Loucy (cell line): ENCODE measurements around the gene ADAMTS5.

Experiments used
- H2AFZ ChIP-seq: fragments of 200-600 bp; sonication (generic); 2 replicates; pipeline ENCODE4 v1.6.0; 2016; ENCODE audit warnings: antibody characterized with exemption, mild to moderate bottlenecking, low read length, moderate library complexity
- H3F3A ChIP-seq: fragments of 200-600 bp; 2 replicates; pipeline ENCODE4 v1.6.0; 2016; ENCODE audit warnings: antibody characterized with exemption, low read depth, mild to moderate bottlenecking
- H3K27me3 ChIP-seq: fragments of 200-600 bp; sonication (generic); 2 replicates; pipeline ENCODE4 v1.6.1; 2014; ENCODE audit warnings: low read length, mild to moderate bottlenecking; ENCODE audit not compliant: insufficient read depth, poor library complexity, severe bottlenecking
- H3K36me3 ChIP-seq: fragments of 200-600 bp; sonication (generic); 2 replicates; pipeline ENCODE4 v1.6.1; 2016; ENCODE audit warnings: low read length; ENCODE audit not compliant: insufficient read depth
- H3K4me1 ChIP-seq: fragments of 200-600 bp; sonication (generic); 2 replicates; pipeline ENCODE4 v1.5.1; 2014; ENCODE audit warnings: low read length, mild to moderate bottlenecking; ENCODE audit not compliant: insufficient read depth, poor library complexity, severe bottlenecking
- H3K4me2 ChIP-seq: fragments of 200-600 bp; sonication (generic); 2 replicates; pipeline ENCODE4 v1.6.0; 2014; ENCODE audit warnings: antibody characterized with exemption, low read length, low read depth, mild to moderate bottlenecking; ENCODE audit not compliant: poor library complexity, severe bottlenecking
- H3K4me3 ChIP-seq: fragments of 200-600 bp; sonication (generic); 2 replicates; pipeline ENCODE4 v1.5.1; 2014; ENCODE audit warnings: low read length, mild to moderate bottlenecking, mixed read lengths; ENCODE audit not compliant: poor library complexity, severe bottlenecking
- H3K79me2 ChIP-seq: fragments of 200-600 bp; sonication (generic); 2 replicates; pipeline ENCODE4 v1.6.1; 2014; ENCODE audit warnings: low read length; ENCODE audit not compliant: insufficient read depth
- H3K9ac ChIP-seq: fragments of 200-600 bp; sonication (generic); 2 replicates; pipeline ENCODE4 v1.6.0; 2014; ENCODE audit warnings: mild to moderate bottlenecking, low read depth, low read length, moderate library complexity; ENCODE audit not compliant: poor library complexity, severe bottlenecking
- H3K9me2 ChIP-seq: fragments of 200-600 bp; sonication (generic); replicated peaks from 2 replicates; pipeline ENCODE4 v1.6.1; 2016; ENCODE audit warnings: low read depth, low read length, mixed read lengths
- H3K9me3 ChIP-seq: fragments of 200-600 bp; sonication (generic); 2 replicates; pipeline ENCODE4 v1.6.1; 2014; ENCODE audit warnings: mild to moderate bottlenecking, antibody characterized with exemption, low read length, low read depth; ENCODE audit not compliant: insufficient read depth
- H4K20me1 ChIP-seq: fragments of 200-600 bp; sonication (generic); 2 replicates; pipeline ENCODE4 v1.6.0; 2014; ENCODE audit warnings: antibody characterized with exemption, low read length, mild to moderate bottlenecking; ENCODE audit not compliant: insufficient read depth, poor library complexity, severe bottlenecking
- EZH2phosphoT487 ChIP-seq: fragments of 200-600 bp; IDR thresholded peaks from 2 replicates; pipeline ENCODE4 v1.6.1; 2018; ENCODE audit warnings: antibody characterized with exemption, mild to moderate bottlenecking, moderate library complexity, borderline replicate concordance
- TF ChIP-seq, protein P1 (sequence below): fragments of 200-600 bp; sonication (generic); conservative IDR thresholded peaks from 2 replicates; pipeline ENCODE4 v1.5.1; 2014; ENCODE audit warnings: mild to moderate bottlenecking, antibody characterized with exemption, low read length

The ADAMTS5 gene

GRCh38 chr21:26935977-26936376, 30.9 kb downstream of the ADAMTS5 start:
- H4K20me1 ChIP-seq, result no peaks in the 10 kb centered on the region
- no peak overlapping the region for H2AFZ ChIP-seq
- H3K27me3 ChIP-seq, result no peaks in the 10 kb centered on the region
- H3K9me2 ChIP-seq, result no peaks in the 10 kb centered on the region
- H3F3A ChIP-seq, result no peaks in the 10 kb centered on the region
- H3K79me2 ChIP-seq, result no peaks in the 10 kb centered on the region
- H3K9ac ChIP-seq, result no peak overlapping the region
- no peaks in the 10 kb centered on the region for H3K36me3 ChIP-seq
- H3K4me1 ChIP-seq, result no peaks in the 10 kb centered on the region
- TF ChIP-seq, protein P1, sequence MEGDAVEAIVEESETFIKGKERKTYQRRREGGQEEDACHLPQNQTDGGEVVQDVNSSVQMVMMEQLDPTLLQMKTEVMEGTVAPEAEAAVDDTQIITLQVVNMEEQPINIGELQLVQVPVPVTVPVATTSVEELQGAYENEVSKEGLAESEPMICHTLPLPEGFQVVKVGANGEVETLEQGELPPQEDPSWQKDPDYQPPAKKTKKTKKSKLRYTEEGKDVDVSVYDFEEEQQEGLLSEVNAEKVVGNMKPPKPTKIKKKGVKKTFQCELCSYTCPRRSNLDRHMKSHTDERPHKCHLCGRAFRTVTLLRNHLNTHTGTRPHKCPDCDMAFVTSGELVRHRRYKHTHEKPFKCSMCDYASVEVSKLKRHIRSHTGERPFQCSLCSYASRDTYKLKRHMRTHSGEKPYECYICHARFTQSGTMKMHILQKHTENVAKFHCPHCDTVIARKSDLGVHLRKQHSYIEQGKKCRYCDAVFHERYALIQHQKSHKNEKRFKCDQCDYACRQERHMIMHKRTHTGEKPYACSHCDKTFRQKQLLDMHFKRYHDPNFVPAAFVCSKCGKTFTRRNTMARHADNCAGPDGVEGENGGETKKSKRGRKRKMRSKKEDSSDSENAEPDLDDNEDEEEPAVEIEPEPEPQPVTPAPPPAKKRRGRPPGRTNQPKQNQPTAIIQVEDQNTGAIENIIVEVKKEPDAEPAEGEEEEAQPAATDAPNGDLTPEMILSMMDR, result no peak
- no peak for TF ChIP-seq EZH2phosphoT487
- no peak overlapping the region for H3K4me2 ChIP-seq
- H3K9me3 ChIP-seq, result no peaks in the 10 kb centered on the region
- H3K4me3 ChIP-seq, result no peak overlapping the region

- Histone ChIP-seq H4K20me1 (no peaks in the 10 kb centered on the region), H3K9me3 (no peaks in the 10 kb centered on the region), H3K27me3 (no peaks in the 10 kb centered on the region), H3K4me1 (no peaks in the 10 kb centered on the region), H3K36me3 (no peaks in the 10 kb centered on the region), H3K79me2 (no peaks in the 10 kb centered on the region), H3K9ac (no peak overlapping the region), H3F3A (no peaks in the 10 kb centered on the region), H3K4me3 (no peak overlapping the region), H3K9me2 (no peaks in the 10 kb centered on the region), H3K4me2 (no peak overlapping the region), H2AFZ (no peak overlapping the region)
- TF ChIP-seq EZH2phosphoT487, result no peak
- TF ChIP-seq, protein P1, result no peak
Measured at GRCh38 chr21:26934383-26934782, 32.5 kb downstream of the ADAMTS5 start.

DNA sequence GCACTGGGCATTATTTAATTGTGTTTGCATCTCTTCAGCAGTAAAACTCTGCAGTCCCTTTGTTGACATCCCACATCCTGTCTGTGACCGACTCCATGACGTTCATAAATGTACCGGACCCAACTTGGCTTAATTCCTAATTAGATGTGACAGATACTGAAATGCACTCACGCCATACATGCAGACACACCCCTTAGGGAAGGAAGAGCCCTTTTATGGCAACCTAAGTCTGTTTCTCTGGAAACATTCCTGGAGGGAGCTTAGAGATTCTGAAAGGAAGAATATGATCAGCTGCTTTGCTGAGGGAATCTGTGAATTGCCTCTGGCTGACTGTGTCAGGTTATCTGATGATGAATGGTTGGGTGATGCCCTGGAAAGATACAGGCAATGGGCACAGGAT, 33.4 kb downstream of the ADAMTS5 start:
- TF ChIP-seq EZH2phosphoT487, result no peak
- TF ChIP-seq, protein P1, result no peak
- H3K36me3 ChIP-seq, result no peaks in the 10 kb centered on the region
- no peak overlapping the region for H2AFZ ChIP-seq
- no peaks in the 10 kb centered on the region for H3K27me3 ChIP-seq
- H3K9me2 ChIP-seq, result no peaks in the 10 kb centered on the region
- H3K4me1 ChIP-seq, result no peaks in the 10 kb centered on the region
- H3K4me2 ChIP-seq, result no peak overlapping the region
- H4K20me1 ChIP-seq, result no peaks in the 10 kb centered on the region
- no peaks in the 10 kb centered on the region for H3K9me3 ChIP-seq
- no peak overlapping the region for H3K9ac ChIP-seq
- H3F3A ChIP-seq, result no peaks in the 10 kb centered on the region
- no peak overlapping the region for H3K4me3 ChIP-seq
- H3K79me2 ChIP-seq, result no peaks in the 10 kb centered on the region
